ENCODE data around the gene KAT2A. TPM values are rescaled to one million over a fixed set of nuclear protein-coding genes. Genes with fewer than 3 reads are reported as not detected.

The KAT2A gene
- total RNA-seq, 1 experiment from 2014 or later, result 42.1 TPM

DNA sequence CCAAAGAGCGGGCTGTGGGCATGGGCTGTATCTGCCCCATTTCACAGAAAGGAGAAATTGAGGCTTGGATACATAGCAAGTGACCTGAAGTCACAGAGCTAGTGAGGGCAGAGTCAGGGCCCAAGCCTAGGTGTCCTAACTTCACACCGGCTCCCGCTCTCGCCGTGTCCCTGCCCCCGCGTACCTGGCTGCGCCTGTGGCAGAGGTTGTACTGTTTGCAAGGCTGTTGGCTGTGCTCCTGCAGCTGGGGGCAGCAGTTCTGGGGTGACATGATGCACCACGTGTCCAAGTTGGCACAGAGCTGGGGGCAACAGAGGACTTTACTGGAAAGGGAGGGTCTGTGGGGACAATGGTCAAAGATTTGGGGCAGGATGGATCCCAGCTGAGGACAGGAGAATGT is 12.1 kb downstream of the KAT2A start:
- BruUV-seq (replicated peaks), result no TSS peak
- H3F3A ChIP-seq (ENCODE audit: insufficient read depth, low read depth), result peaks cover 6% of the 10 kb centered on the region; the same call in 1 of the 2 replicates
- no peak overlapping the region for H3K27ac ChIP-seq
- H3K36me3 ChIP-seq (ENCODE audit: low read depth), result no peaks in the 10 kb centered on the region
- H3K27me3 ChIP-seq (ENCODE audit: insufficient read depth, low read depth), result no peaks in the 10 kb centered on the region
- H3K4me2 ChIP-seq, result no peak overlapping the region
- ChIA-PET POLR2A (ENCODE audit: unreplicated experiment) (no interaction called here), CTCF (no interaction called here)
- no peaks in the 10 kb centered on the region for H3K9me3 ChIP-seq (ENCODE audit: insufficient read depth, low read depth)
- H3K9me2 ChIP-seq (ENCODE audit: insufficient read depth), result no peaks in the 10 kb centered on the region
- TF ChIP-seq EZH2 (IDR thresholded peaks at IDR 0.05; ENCODE audit: low read depth), result no peak
- H3K79me2 ChIP-seq (ENCODE audit: low read depth), result no peaks in the 10 kb centered on the region
- no peak overlapping the region for H3K4me3 ChIP-seq
- no peaks in the 10 kb centered on the region for H3K4me1 ChIP-seq (replicated peaks; ENCODE audit: insufficient read depth)
- H2AFZ ChIP-seq, result no peak overlapping the region
- DNase-seq, result no peak
- intact Hi-C loops (cut with micrococcal nuclease; ENCODE audit: unreplicated experiment), result no loop called here
- H4K20me1 ChIP-seq (ENCODE audit: insufficient read depth), result no peaks in the 10 kb centered on the region

DNA sequence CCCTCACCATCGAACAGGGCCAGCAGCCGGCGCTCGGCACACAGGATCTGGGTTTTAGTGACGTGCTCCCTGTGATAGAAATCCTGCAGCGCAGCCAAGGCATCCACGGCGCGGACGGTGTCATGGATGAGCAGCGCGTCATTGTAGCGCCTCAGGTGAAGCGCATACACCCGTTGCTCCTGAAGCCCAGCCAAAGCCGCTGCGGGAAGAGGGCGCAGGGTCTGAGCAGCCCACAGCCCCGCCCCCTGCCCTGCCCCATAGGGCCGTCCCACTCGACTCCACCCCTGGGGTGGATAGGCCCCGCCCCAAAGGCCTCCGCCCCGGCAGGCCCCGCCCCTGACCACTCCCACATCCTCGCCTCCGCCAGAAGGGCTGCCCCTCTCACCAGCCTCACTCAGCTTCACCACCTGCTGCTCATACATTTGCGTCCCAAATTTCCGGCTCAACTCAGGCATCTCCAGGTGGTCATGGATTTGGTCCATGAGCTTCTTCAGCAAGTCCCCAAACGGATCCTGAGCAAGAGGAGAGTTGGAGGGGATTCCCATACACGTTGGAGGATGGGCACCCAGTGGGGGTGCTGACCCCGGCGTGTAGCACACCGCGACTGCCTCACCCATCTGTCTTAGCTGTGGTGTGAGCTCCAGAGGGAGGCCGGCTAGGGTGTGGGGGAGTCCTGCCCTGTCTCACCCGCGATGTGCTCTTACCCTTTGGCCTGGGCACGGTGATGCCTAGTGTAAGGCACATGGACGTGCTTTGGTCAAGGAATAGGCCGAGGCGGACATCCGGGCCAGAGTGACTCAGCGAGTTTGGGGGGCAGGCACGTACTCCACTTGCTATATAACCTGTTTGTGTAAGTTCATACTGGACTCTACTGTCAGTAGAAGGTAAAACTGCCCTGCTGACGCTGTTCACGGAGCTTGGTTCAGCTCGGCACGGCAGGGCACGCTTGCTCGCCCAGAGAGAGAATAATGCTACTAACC is 13.3 kb downstream of the KAT2A start:
- Histone ChIP-seq H2AFZ (no peak overlapping the region), H3K4me1 (replicated peaks; ENCODE audit: insufficient read depth) (no peaks in the 10 kb centered on the region), H3K4me3 (no peak overlapping the region), H3K9me3 (ENCODE audit: insufficient read depth, low read depth) (no peaks in the 10 kb centered on the region), H3K27ac (no peak overlapping the region), H3K79me2 (ENCODE audit: low read depth) (no peaks in the 10 kb centered on the region), H3F3A (ENCODE audit: insufficient read depth, low read depth) (peaks cover 7% of the 10 kb centered on the region; the same call in 1 of the 2 replicates), H4K20me1 (ENCODE audit: insufficient read depth) (no peaks in the 10 kb centered on the region), H3K4me2 (no peak overlapping the region), H3K27me3 (ENCODE audit: insufficient read depth, low read depth) (no peaks in the 10 kb centered on the region), H3K36me3 (ENCODE audit: low read depth) (no peaks in the 10 kb centered on the region), H3K9me2 (ENCODE audit: insufficient read depth) (no peaks in the 10 kb centered on the region)
- CTCF ChIA-PET, result no interaction called here
- POLR2A ChIA-PET (ENCODE audit: unreplicated experiment), result interaction anchor here (0.6 kb wide), 1 partner anchor 192 kb away, joined by 7 read pairs; no protein-coding TSS in a partner anchor
- TF ChIP-seq EZH2 (IDR thresholded peaks at IDR 0.05; ENCODE audit: low read depth), result no peak
- TF ChIP-seq, protein P1, sequence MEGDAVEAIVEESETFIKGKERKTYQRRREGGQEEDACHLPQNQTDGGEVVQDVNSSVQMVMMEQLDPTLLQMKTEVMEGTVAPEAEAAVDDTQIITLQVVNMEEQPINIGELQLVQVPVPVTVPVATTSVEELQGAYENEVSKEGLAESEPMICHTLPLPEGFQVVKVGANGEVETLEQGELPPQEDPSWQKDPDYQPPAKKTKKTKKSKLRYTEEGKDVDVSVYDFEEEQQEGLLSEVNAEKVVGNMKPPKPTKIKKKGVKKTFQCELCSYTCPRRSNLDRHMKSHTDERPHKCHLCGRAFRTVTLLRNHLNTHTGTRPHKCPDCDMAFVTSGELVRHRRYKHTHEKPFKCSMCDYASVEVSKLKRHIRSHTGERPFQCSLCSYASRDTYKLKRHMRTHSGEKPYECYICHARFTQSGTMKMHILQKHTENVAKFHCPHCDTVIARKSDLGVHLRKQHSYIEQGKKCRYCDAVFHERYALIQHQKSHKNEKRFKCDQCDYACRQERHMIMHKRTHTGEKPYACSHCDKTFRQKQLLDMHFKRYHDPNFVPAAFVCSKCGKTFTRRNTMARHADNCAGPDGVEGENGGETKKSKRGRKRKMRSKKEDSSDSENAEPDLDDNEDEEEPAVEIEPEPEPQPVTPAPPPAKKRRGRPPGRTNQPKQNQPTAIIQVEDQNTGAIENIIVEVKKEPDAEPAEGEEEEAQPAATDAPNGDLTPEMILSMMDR (conservative IDR thresholded peaks at IDR 0.05), result no peak
- no TSS peak for BruUV-seq (replicated peaks)
- intact Hi-C loops (cut with micrococcal nuclease; ENCODE audit: unreplicated experiment), result no loop called here
- no peak for DNase-seq

GRCh38 chr17:42107124-42107523 is 14.0 kb downstream of the KAT2A start:
- no peak overlapping the region for H3K4me2 ChIP-seq

More at GRCh38 chr17:42107124-42107523, 14.0 kb downstream of the KAT2A start:
- H3F3A ChIP-seq (ENCODE audit: insufficient read depth, low read depth), result peaks cover 5% of the 10 kb centered on the region; the same call in 1 of the 2 replicates
- no peak for DNase-seq
- no peaks in the 10 kb centered on the region for H3K9me2 ChIP-seq (ENCODE audit: insufficient read depth)
- ChIA-PET POLR2A (ENCODE audit: unreplicated experiment) (interaction anchor here (0.6 kb wide), 1 partner anchor 133 kb away, joined by 5 read pairs; no protein-coding TSS in a partner anchor), CTCF (no interaction called here)
- no peak overlapping the region for H3K27ac ChIP-seq
- H3K4me3 ChIP-seq, result no peak overlapping the region
- no peaks in the 10 kb centered on the region for H4K20me1 ChIP-seq (ENCODE audit: insufficient read depth)
- no peaks in the 10 kb centered on the region for H3K79me2 ChIP-seq (ENCODE audit: low read depth)
- H2AFZ ChIP-seq, result no peak overlapping the region
- no peaks in the 10 kb centered on the region for H3K4me1 ChIP-seq (replicated peaks; ENCODE audit: insufficient read depth)
- no TSS peak for BruUV-seq (replicated peaks)
- no peaks in the 10 kb centered on the region for H3K9me3 ChIP-seq (ENCODE audit: insufficient read depth, low read depth)
- intact Hi-C loops (cut with micrococcal nuclease; ENCODE audit: unreplicated experiment), result no loop called here
- H3K36me3 ChIP-seq (ENCODE audit: low read depth), result no peaks in the 10 kb centered on the region
- TF ChIP-seq EZH2 (IDR thresholded peaks at IDR 0.05; ENCODE audit: low read depth), result no peak
- TF ChIP-seq, protein P1 (conservative IDR thresholded peaks at IDR 0.05), result no peak
- H3K27me3 ChIP-seq (ENCODE audit: insufficient read depth, low read depth), result no peaks in the 10 kb centered on the region
